NCI-H2196 treated with DMSO at 0.1 percent for 48 hours (cell line): ENCODE measurements around the gene KCNV2.
"Not testable (repeated sequence)": the region's sequence is repeated elsewhere in the genome, so short reads cannot be mapped to it uniquely, and the experiment has no call there.

Experiments
- DNase-seq: peaks from one replicate; lab custom pipeline; 2025; ENCODE audit not compliant: unreplicated experiment; lab: John Stamatoyannopoulos, UW

Gene KCNV2

DNA sequence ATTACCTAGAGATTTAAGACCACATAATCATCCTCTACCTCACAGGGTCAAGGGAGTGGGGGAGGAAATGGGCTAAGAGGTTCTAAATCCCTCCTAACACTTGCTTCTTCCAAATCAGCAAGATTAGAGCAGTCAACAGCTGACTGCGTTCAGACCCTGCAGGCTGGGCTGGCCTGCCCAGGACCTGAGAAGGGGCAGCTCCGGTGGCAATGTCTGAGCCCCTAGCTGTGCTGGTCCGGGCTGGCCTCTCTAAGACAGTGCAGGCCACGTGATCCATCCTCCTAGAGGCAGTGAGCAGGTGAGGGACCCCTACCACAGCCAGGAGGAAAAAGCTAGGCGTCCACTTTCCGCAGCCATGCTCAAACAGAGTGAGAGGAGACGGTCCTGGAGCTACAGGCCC lies at the start of gene KCNV2:
KCNV2 (plus strand) TSS at position 126 of the 400 bp plus-strand sequence; CDS start at position 356, 230 bp downstream.
- no peak for DNase-seq

DNA sequence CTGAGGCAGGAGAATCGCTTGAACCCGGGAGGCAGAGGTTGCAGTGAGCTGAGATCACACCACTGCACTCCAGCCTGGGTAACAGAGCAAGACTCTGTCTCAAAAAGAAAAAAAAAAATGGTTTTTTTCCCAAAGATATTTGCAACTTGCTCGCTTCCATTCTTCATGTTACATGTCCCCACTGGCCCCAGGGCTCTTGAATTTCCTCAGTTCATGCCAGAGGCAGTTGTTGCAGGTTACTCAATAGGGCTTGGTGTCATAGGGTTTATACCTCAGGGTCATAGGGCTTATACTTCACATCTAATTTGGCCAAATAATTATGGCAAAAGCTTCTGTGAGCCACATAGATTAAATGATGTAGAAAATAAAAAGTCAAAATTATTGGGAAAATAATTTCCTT lies 44.1 kb upstream of the KCNV2 start:
- no peak for DNase-seq

DNA sequence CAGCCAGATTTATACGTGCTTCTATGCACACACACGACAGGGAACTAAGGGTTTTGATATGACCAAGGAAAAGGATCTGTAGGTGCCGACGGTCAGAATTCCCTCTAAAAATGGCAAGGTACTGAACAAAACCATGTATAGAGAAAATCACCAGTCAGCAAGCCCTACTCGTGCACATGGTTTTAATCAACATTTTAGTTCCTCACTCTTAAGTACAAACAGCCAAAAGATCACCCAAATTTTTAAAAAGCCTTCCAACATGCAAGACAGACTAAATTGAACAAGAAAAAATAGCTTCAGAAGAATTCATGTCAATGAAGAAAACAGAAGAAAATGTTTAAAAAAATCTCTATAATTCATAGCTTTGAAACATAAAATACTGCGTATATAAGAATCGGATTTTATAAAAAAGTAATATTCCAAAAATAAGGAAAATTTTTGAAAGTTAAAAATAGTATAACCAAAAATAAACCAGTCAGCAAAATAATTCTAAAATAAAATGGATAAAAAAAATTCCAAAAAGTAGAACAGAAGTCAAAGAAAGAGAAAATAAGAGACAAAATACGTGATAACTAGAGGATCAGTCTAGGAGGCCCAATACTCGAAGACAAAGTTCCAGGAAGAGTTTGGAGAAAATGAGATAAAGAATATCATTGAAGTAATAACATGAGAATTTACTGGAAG lies 43.0 kb upstream of the KCNV2 start:
- DNase-seq: no peak

DNA sequence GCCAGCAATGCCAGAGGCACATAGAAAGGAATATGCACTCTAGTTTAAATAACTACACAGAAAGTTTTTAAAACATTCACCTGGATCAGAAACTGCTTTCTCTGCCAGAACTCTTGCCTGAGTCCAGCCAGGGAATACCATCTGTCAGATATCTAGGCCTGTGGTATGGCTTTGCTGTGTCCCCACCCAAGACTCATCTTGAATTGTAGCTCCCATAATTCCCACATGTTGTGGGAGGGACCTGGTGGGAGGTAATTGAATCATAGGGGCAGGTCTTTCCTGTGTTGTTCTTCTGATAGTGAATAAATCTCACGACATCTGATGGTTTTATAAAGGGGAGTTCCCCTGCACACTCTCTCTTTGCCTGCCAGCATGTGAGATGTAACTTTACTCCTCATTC lies 41.5 kb upstream of the KCNV2 start:
- DNase-seq: no peak

DNA sequence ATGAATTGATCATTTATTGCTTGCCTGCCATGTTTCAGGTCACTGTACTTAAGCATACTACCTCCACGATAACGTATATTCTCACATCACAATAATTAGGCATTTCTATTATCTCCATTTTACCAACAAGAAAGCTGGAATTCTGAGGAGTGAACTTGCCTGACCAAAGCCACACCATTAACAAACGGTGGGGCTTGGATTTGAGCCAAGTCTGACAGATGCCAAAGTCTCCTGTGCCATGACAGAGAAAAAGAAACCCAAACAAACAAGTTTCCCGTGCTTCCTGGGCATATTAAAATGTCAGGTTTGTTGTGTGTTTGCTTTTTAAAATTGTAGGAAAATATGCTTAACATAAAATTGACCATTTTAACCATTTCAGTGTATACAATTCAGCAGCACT lies 40.8 kb upstream of the KCNV2 start:
- no peak for DNase-seq

DNA sequence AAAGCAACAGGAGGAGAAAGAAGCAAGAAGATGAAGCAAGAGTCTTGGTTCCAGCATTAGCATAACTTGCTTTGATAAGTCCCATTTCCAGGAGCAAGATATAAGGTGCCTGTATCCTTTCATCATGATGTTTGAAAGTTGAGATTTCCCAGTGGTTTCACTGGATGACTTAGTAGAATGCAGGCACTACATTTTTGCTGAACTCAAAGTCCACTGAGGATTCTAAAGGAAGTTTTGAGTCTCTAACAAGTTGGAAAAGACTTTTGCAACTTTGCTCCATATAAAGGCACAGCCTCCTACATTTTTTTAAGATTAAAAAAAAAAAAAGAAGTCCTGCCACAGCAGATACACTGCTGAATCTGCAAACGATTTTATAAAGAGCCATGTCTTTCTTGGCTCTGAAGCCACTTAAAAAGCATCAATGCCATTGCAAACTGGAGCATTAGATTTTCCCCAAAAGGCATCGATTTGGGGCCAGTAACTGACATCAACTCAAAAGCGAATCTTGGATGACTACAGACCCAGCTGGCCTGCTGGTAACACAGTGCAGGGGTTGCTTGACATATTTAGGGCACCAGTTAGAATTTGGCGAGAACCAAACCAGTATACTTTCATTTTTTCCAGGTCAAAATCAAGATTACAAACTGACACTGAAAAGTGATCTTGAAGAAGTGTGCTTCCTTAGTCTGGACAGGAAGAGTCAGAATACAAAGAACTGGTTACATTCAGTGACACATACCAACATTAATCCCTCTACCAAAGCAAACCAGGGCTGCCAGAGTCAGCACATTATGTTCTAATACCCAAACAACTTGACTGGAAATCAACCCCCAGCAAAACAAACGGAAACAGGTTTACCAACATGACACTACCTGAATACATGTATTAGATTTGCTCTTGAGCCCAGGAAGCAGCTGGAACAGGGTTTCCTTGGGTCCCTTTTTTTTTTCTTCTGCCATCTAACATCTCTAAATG lies 39.1 kb upstream of the KCNV2 start:
- peak; percentile 52 for DNase-seq

DNA sequence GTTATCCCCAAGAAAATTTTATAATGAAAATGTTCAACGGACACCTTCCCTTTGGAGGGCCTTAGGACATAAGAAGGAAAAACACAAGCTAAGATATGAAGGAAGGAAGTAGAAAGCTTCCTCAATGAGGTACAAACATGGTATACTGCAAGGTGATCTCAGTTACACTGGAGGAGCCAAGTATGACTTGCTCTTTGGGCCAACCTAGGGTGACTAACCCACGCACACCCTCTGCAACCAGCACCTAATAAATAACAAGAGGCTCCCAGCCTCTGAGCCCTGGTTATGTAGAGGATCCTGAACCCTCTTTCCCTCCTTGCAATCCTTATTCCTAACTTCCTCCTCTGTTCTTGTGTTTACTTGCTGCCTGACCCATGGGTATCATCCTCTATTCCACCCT lies 38.3 kb upstream of the KCNV2 start:
- no peak for DNase-seq

DNA sequence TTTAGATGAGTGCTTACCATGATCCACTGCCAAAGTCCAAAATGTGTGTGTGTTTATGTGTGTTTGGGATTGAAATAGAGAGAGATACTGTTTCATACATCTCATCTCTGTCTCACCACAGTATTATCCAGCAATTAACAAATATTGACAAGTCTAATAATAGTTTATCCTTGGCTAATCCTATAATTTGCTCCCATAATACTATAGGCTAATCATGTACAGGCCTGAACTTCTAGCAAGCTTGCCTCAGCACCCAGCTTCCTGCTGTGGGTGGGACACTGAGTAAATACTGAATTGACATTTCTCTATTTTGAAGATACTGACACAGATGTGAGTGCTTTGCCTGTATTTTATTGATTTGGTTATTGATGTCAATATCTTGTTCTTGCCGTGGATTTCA lies 35.3 kb upstream of the KCNV2 start:
- DNase-seq: no peak

DNA sequence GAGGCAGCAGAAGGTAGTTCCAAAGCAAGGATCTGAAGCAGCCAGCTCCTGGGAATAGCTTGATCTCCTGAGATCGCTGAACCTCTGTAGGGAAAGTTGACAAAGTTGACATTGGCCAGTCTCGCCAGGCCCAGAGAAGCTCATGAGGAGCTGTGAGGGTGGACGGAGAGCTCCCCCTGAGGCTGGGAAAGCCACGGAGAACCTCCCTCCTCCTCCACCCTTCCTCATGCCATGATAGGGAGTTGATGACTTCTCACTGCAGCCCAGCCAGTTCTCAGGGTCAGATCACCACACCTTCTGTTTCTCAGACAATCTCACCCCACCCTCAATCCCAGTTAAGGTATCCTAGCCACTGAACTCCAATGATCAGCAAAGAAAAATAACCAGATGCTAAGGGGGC lies 30.4 kb upstream of the KCNV2 start:
- DNase-seq: no peak

DNA sequence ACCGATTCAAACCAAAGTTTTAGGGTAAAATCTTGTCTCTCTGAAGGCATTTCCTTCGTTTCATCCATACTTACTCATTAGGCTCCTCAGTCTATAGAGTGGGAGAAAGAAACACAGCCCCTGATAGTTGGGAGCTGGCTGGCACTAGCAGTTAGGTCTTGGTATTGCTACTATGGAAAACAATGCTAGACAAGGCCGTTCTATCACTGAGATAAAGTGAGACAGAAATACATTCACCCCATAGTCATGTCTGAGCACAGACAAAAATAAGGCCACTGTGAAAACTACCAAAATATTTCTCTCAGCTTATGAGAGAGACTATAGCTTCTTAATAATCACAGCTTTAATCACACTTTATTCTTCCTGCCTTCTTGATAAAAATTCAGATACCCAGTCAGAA lies 28.7 kb upstream of the KCNV2 start:
- no peak for DNase-seq

DNA sequence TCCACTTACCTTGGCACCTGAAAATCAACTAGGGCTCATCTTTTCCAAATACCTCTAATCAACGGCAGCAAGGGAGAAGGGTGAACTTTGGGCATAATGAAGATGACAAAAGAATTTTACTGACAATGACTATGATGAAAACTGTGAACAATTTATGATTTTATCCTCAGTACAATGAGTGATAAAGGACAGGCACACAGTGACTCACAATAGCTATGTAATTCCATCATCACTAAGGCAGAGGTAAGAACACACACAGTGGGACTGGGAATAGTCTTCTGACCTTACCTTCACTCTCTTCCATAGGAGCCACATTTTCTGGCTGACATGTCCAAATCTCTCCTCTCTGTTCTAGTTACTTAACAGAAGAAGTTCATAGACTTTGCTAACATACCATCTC lies 26.1 kb upstream of the KCNV2 start:
- DNase-seq: no peak

DNA sequence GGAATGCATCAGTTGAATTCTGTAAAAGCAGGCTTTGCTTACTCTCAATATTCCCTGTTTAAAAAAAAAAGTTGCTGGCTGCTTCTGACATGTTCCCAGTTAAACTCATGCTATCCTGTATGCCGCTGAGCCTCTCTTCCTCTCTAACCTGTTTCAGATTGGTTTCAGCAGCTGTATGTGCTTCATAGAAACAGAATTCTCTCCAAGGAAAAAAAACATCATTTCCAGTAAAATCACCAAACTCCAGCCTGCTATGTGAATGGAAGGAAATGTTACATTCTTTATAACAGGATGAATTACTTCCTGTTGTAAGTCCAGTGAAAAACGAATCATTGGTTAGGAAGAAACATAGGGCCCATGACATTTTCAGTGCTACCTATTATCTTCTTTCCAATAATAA lies 25.7 kb upstream of the KCNV2 start:
- DNase-seq: no peak

DNA sequence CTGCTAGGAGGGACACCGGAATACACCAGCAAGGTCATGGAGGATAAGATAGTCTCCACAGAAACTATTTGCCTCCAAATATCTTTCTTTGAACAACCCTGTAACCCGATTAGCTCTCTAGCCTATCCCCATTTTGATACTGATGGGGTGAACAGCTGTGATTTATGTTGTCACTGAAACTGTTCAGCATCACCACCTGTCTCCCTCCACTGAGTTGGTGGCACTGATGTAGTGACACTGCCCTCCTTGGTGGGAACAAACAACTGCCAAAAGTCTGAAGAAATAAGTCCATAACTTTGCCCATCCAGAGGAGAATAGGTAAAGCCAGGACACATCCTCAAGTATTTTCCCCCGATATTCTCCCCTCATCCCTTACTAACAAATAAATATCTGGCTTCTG lies 24.3 kb upstream of the KCNV2 start:
- DNase-seq: no peak

DNA sequence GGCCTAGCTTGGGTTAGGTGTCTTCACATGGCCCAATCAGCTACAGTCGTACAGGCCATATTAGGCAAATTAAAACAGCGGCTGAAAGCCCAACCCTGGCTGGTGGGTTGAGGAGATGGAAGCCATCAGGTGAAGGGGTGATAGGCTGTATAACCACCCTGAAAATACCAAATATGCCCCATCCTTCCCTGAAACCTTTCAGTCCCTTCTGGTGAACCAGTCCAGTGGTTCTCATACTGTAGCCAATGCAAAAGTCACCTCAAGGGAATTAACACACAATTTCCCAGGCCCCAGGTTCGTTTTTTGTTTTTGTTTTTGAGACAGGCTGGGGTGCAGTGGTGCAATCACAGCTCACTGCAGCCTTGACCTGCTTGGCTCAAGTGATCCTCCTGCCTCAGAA lies 19.8 kb upstream of the KCNV2 start:
- DNase-seq: no peak

DNA sequence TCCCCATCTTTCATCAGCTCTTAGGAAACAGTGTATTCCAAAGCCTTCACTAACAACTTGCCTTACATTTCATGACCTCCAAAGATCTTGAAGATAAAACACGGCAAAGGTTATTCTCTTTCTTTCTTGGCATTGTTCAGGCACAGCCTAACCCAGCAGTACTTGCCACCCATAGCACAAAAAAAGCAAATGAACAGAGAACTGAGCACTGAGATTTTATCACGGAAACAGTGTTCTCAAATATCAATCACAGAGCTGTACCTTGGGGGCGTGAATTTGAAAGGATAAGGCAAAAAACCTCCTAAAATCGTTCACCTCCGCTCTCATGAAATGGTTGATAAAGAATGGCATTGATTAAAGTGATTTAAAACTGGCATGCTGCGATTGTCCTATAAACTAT lies 16.9 kb upstream of the KCNV2 start:
- no peak for DNase-seq

DNA sequence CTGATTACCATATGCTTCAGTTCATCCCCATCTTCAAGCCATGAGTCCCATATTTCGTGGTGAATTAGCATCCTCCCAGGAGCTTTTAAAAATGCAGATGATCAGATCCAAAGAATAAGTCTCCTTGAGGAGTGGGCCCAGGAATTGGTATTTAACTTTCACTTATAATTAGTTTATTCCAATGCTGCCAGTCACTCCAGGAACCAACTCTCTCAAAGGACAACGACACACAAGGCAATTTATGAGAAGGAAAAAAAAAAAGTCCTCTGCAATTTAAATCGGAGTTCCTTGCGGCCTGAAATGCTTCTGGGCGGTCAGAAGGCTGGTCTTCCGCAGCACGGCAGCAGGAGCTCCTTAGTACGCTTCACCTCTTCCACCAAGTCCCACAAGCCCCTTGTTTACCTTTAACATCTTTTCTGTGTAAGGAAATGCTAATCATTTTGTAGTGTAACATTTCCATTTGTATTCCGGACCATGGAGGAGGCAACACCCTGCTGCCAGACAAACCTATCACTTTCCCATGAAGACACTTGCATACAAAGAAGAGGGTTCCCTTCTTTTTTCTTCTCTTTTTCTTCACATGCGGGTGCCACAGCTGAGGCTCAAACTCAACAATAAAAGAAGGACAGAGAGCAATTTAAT lies 16.3 kb upstream of the KCNV2 start:
- DNase-seq: no peak

DNA sequence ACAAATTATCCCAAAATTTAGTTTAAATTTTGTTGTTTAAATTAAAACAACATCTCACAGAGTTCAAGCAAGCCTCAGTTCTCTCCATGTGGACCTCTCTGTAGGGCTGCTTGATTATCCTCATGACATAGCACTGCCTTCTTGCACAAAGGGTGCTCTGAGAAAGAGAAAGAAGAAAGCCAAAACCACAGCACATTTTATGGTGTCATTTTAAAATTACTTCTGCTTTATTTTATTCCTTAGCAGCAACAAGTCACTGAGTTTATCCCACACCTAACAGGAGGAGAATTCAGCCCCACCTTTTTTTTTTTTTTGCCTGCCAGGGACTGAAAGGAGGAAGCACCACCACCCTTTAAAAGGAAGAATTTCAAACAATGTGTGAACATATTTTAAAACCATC lies 12.8 kb upstream of the KCNV2 start:
- no peak for DNase-seq

DNA sequence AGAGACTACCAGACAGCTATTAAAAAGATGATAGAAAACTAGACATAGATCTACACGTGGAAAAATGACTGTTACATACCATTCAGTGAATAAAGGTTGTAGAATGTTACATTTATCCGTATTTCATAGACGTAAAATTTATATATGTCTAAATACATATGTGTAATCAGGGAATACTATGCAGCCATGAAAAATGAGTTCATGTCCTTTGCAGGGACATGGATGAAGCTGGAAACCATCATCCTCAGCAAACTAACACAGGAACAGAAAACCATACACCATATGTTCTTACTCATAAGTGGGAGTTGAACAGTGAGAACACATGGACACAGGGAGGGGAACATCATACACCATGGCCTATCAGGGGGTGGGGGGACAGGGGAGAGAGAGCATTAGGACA lies 10.1 kb upstream of the KCNV2 start:
- not testable (repeated sequence) for DNase-seq

DNA sequence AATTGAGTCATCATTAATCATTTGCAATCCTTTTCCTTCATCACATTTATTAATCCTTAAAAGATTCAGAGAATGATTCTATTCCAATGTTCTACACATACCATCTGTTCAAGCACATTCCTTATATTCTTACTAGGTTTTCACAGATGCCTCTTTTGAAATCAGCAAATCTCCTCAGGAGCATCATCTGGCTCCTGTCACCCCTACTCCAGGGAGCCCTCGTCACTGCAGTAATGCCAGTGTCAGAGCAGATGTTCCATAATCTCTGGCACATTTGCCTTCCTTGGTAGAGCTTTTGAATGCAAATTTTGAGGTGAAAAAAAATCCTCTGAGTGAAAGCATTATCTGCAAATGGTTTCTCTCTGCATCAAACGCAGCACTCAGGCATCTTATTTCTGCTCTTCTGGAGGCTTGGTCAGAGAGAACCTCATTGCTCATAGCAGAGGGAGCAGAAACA lies 7.6 kb upstream of the KCNV2 start:
- DNase-seq: no peak

DNA sequence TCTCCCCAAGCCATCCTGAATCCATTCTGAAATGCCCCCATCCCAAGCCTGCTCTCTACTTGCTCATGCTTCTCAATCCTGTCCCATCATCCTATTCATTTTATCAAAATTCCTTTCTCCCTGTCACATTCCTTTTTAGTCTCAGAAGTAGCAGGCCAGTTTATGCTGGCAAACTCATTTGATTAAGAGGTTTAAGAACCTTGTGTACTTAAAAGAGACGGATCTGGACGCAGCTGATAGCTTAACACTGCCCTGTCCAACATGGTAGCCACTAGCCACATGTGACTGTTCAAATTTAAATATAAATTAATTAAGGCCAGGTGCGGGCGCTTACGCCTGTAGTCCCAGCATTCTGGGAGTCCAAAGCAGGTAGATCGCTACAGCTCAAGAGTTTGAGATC lies 5.6 kb upstream of the KCNV2 start:
- DNase-seq: no peak

DNA sequence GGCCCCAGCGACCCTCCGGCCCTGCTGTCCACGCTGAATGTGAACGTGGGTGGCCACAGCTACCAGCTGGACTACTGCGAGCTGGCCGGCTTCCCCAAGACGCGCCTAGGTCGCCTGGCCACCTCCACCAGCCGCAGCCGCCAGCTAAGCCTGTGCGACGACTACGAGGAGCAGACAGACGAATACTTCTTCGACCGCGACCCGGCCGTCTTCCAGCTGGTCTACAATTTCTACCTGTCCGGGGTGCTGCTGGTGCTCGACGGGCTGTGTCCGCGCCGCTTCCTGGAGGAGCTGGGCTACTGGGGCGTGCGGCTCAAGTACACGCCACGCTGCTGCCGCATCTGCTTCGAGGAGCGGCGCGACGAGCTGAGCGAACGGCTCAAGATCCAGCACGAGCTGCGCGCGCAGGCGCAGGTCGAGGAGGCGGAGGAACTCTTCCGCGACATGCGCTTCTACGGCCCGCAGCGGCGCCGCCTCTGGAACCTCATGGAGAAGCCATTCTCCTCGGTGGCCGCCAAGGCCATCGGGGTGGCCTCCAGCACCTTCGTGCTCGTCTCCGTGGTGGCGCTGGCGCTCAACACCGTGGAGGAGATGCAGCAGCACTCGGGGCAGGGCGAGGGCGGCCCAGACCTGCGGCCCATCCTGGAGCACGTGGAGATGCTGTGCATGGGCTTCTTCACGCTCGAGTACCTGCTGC lies 839 bp downstream of the KCNV2 start:
- DNase-seq: no peak
